Trophoblast cell (in vitro differentiated cells and primary cell): ENCODE results near the gene AASDHPPT.
"Not testable (repeated sequence)": the region's sequence is repeated elsewhere in the genome, so short reads cannot be mapped to it uniquely, and the experiment has no call there.

Source experiments
- DNase-seq, 2 donors: peaks; one replicate each; pipeline ENCODE4 v3.0.0-alpha.2; 2016
- H2AFZ ChIP-seq: 2 replicates; pipeline ENCODE4 v1.6.1; 2013; ENCODE audit warnings: low read length, moderate library complexity, mild to moderate bottlenecking; ENCODE audit not compliant: insufficient read depth, poor library complexity
- H2AK5ac ChIP-seq: 2 replicates; pipeline ENCODE4 v1.6.1; 2013; ENCODE audit warnings: mild to moderate bottlenecking, low read length
- H2BK120ac ChIP-seq: 2 replicates; pipeline ENCODE4 v1.6.1; 2013; ENCODE audit warnings: low read length, mild to moderate bottlenecking, moderate library complexity; ENCODE audit not compliant: insufficient read depth, poor library complexity
- H2BK12ac ChIP-seq: 2 replicates; pipeline ENCODE4 v1.6.1; 2013; ENCODE audit warnings: mild to moderate bottlenecking, low read length, moderate library complexity
- H2BK5ac ChIP-seq: 2 replicates; pipeline ENCODE4 v1.6.1; 2013; ENCODE audit warnings: low read length, low read depth, moderate library complexity, mild to moderate bottlenecking; ENCODE audit not compliant: poor library complexity
- H3K14ac ChIP-seq: 2 replicates; pipeline ENCODE4 v1.6.1; 2013; ENCODE audit warnings: mild to moderate bottlenecking, low read length
- H3K18ac ChIP-seq: 2 replicates; pipeline ENCODE4 v1.6.1; 2013; ENCODE audit warnings: mild to moderate bottlenecking, low read length
- H3K23ac ChIP-seq: 2 replicates; pipeline ENCODE4 v1.6.1; 2013; ENCODE audit warnings: low read length
- H3K27ac ChIP-seq: 2 replicates; pipeline ENCODE4 v1.5.1; 2013; ENCODE audit warnings: low read depth, mild to moderate bottlenecking, inconsistent platforms, low read length, moderate library complexity
- H3K27me3 ChIP-seq: 2 replicates; pipeline ENCODE4 v1.6.1; 2013; ENCODE audit warnings: inconsistent platforms, mild to moderate bottlenecking, low read length, moderate library complexity; ENCODE audit not compliant: insufficient read depth
- H3K36me3 ChIP-seq, 2 experiments: 1 replicate in 1 of 2; 2 replicates in 1 of 2; pipeline ENCODE4 v1.6.1; 2013; ENCODE audit warnings: low read length in 2 of 2, mild to moderate bottlenecking in 2 of 2, moderate library complexity in 1 of 2; ENCODE audit not compliant: insufficient read depth in 2 of 2, control insufficient read depth in 1 of 2
- H3K4ac ChIP-seq: 2 replicates; pipeline ENCODE4 v1.6.1; 2013; ENCODE audit warnings: low read depth, mild to moderate bottlenecking, low read length, moderate library complexity
- H3K4me1 ChIP-seq, 2 experiments: 1 replicate in 1 of 2; 2 replicates in 1 of 2; pipeline ENCODE4 v1.6.1; 2013; ENCODE audit warnings: low read length in 2 of 2, mild to moderate bottlenecking in 2 of 2, moderate library complexity in 1 of 2; ENCODE audit not compliant: insufficient read depth in 2 of 2, control insufficient read depth in 1 of 2
- H3K4me2 ChIP-seq: 2 replicates; pipeline ENCODE4 v1.6.1; 2013; ENCODE audit warnings: inconsistent platforms, mild to moderate bottlenecking, low read length, moderate library complexity
- H3K4me3 ChIP-seq: 2 replicates; pipeline ENCODE4 v1.5.1; 2013; ENCODE audit warnings: mild to moderate bottlenecking, low read depth, low read length, inconsistent platforms
- H3K79me1 ChIP-seq: one replicate; pipeline ENCODE4 v1.6.1; 2013; ENCODE audit warnings: low read length
- H3K79me2 ChIP-seq: 2 replicates; pipeline ENCODE4 v1.6.1; 2013; ENCODE audit warnings: low read length, mild to moderate bottlenecking; ENCODE audit not compliant: control insufficient read depth, insufficient read depth, poor library complexity
- H3K9ac ChIP-seq: 2 replicates; pipeline ENCODE4 v1.6.1; 2013; ENCODE audit warnings: mild to moderate bottlenecking, low read length
- H3K9me3 ChIP-seq: 2 replicates; pipeline ENCODE4 v1.6.1; 2013; ENCODE audit warnings: low read depth, mild to moderate bottlenecking, control low read depth, inconsistent platforms, low read length; ENCODE audit not compliant: insufficient read depth
- H4K12ac ChIP-seq: 2 replicates; pipeline ENCODE4 v1.6.1; 2013; ENCODE audit warnings: low read depth, mild to moderate bottlenecking, low read length, moderate library complexity
- H4K8ac ChIP-seq: 2 replicates; pipeline ENCODE4 v1.6.1; 2013; ENCODE audit warnings: low read depth, mild to moderate bottlenecking, low read length, moderate library complexity
- H4K91ac ChIP-seq: one replicate; pipeline ENCODE4 v1.6.1; 2013; ENCODE audit warnings: low read depth, mild to moderate bottlenecking, low read length, moderate library complexity
- WGBS: extraction: QIAGEN DNeasy Blood & Tissue Kit; methylation state at CpG from one replicate; pipeline ENCODE4 v1.1.7; 2013; ENCODE audit warnings: missing lambda C conversion rate; ENCODE audit not compliant: insufficient read length, insufficient coverage; ENCODE audit errors: extremely low coverage; 5-methylcytosine and 5-hydroxymethylcytosine counted together

The AASDHPPT gene

GRCh38 chr11:106051103-106051502, 26.4 kb upstream of the AASDHPPT start:
- WGBS, result no CpG with 5 or more reads among the region's 2 CpGs

GRCh38 chr11:106058377-106058776, 19.1 kb upstream of the AASDHPPT start:
- not testable (repeated sequence) for H4K12ac ChIP-seq, H3K4me2 ChIP-seq, H3K14ac ChIP-seq, DNase-seq, H3K79me1 ChIP-seq, H3K4ac ChIP-seq, H4K91ac ChIP-seq, H3K27me3 ChIP-seq, H3K27ac ChIP-seq, H3K4me1 ChIP-seq, H2BK120ac ChIP-seq, H4K8ac ChIP-seq, H2BK5ac ChIP-seq, H3K36me3 ChIP-seq, H3K9me3 ChIP-seq, H2AFZ ChIP-seq, H3K9ac ChIP-seq, H3K79me2 ChIP-seq, H2BK12ac ChIP-seq, H2AK5ac ChIP-seq, H3K4me3 ChIP-seq, H3K23ac ChIP-seq, H3K18ac ChIP-seq
- WGBS, result no CpG with 5 or more reads among the region's 14 CpGs

More at GRCh38 chr11:106051103-106051502, 26.4 kb upstream of the AASDHPPT start:
- Histone ChIP-seq H3K27me3 (no peaks in the 10 kb centered on the region), H3K27ac (no peak overlapping the region), H3K9ac (no peak overlapping the region), H3K4me2 (no peak overlapping the region), H3K4me3 (no peak overlapping the region), H3K14ac (no peak overlapping the region), H2BK12ac (no peak overlapping the region), H3K18ac (no peak overlapping the region), H2AK5ac (no peak overlapping the region), H3K23ac (no peak overlapping the region), H3K79me1 (no peaks in the 10 kb centered on the region), H4K12ac (no peak overlapping the region), H2BK5ac (no peak overlapping the region), H3K36me3 (no peaks in the 10 kb centered on the region), H4K91ac (no peak overlapping the region), H3K9me3 (no peaks in the 10 kb centered on the region), H2BK120ac (no peak overlapping the region), H4K8ac (no peak overlapping the region), H3K4me1 (no peaks in the 10 kb centered on the region), H3K79me2 (no peaks in the 10 kb centered on the region), H3K4ac (no peak overlapping the region), H2AFZ (no peak overlapping the region)
- no peak for DNase-seq

- no peak overlapping the region for H3K4me2 ChIP-seq
- H3K4ac ChIP-seq, result no peak overlapping the region
- H3K4me1 ChIP-seq, result no peaks in the 10 kb centered on the region
- no peak overlapping the region for H2BK12ac ChIP-seq
- H3K79me2 ChIP-seq, result no peaks in the 10 kb centered on the region
- no peaks in the 10 kb centered on the region for H3K36me3 ChIP-seq
- H3K27me3 ChIP-seq, result no peaks in the 10 kb centered on the region
- H3K9me3 ChIP-seq, result no peaks in the 10 kb centered on the region
- H3K23ac ChIP-seq, result no peak overlapping the region
- no peak overlapping the region for H2AK5ac ChIP-seq
- H4K91ac ChIP-seq, result no peak overlapping the region
- no peak overlapping the region for H2BK5ac ChIP-seq
- H3K18ac ChIP-seq, result no peak overlapping the region
- no peak overlapping the region for H3K27ac ChIP-seq
- H3K4me3 ChIP-seq, result no peak overlapping the region
- no peak overlapping the region for H2AFZ ChIP-seq
- H2BK120ac ChIP-seq, result no peak overlapping the region
- H3K14ac ChIP-seq, result no peak overlapping the region
- WGBS, result no CpG with 5 or more reads among the region's 1 CpG
- no peak overlapping the region for H4K8ac ChIP-seq
- DNase-seq, result no peak
- no peak overlapping the region for H3K9ac ChIP-seq
- H4K12ac ChIP-seq, result no peak overlapping the region
- no peaks in the 10 kb centered on the region for H3K79me1 ChIP-seq
Observed at GRCh38 chr11:106059617-106060016, 17.8 kb upstream of the AASDHPPT start.

- no peak overlapping the region for H3K27ac ChIP-seq
- H3K79me1 ChIP-seq, result no peaks in the 10 kb centered on the region
- no peak overlapping the region for H4K12ac ChIP-seq
- H4K91ac ChIP-seq, result no peak overlapping the region
- H3K9me3 ChIP-seq, result no peaks in the 10 kb centered on the region
- no peak overlapping the region for H2BK5ac ChIP-seq
- H3K4me1 ChIP-seq, result no peaks in the 10 kb centered on the region
- no peak overlapping the region for H4K8ac ChIP-seq
- no peaks in the 10 kb centered on the region for H3K27me3 ChIP-seq
- no peaks in the 10 kb centered on the region for H3K79me2 ChIP-seq
- H3K9ac ChIP-seq, result no peak overlapping the region
- no peak overlapping the region for H3K14ac ChIP-seq
- no peak overlapping the region for H3K4ac ChIP-seq
- H3K18ac ChIP-seq, result no peak overlapping the region
- no peaks in the 10 kb centered on the region for H3K36me3 ChIP-seq
- no peak overlapping the region for H2AK5ac ChIP-seq
- H2AFZ ChIP-seq, result no peak overlapping the region
- H2BK120ac ChIP-seq, result no peak overlapping the region
- no peak overlapping the region for H3K23ac ChIP-seq
- no peak for DNase-seq
- H3K4me3 ChIP-seq, result no peak overlapping the region
- no peak overlapping the region for H2BK12ac ChIP-seq
- H3K4me2 ChIP-seq, result no peak overlapping the region
Observed at GRCh38 chr11:106061249-106061784, 16.1 kb upstream of the AASDHPPT start.
